GM18498 (cell line): ENCODE data around the gene FIBCD1.
"Not testable (repeated sequence)": the region's sequence is repeated elsewhere in the genome, so short reads cannot be mapped to it uniquely, and the experiment has no call there.

ENCODE experiments used
- ATAC-seq: cut with Tn5 transposase; IDR thresholded peaks from one replicate; pipeline ENCODE4 v1.9.1; 2021; ENCODE audit warnings: mild to moderate bottlenecking, moderate library complexity; ENCODE audit not compliant: unreplicated experiment

FIBCD1 gene

GRCh38 chr9:130910670-130911069 is 28.4 kb downstream of the FIBCD1 start:
- ATAC-seq: not testable (repeated sequence)

GRCh38 chr9:130910041-130910440 is 29.0 kb downstream of the FIBCD1 start:
- not testable (repeated sequence) for ATAC-seq

- ATAC-seq: no peak
Observed at GRCh38 chr9:130908878-130909355, 30.1 kb downstream of the FIBCD1 start.

GRCh38 chr9:130908146-130908877 is 30.7 kb downstream of the FIBCD1 start:
- no peak for ATAC-seq

GRCh38 chr9:130906735-130907416 is 32.2 kb downstream of the FIBCD1 start:
- no peak for ATAC-seq

GRCh38 chr9:130905902-130906734 is 32.9 kb downstream of the FIBCD1 start:
- no peak for ATAC-seq

- ATAC-seq: no peak
Observed at GRCh38 chr9:130905125-130905901, 33.7 kb downstream of the FIBCD1 start.

- ATAC-seq: no peak
Observed at GRCh38 chr9:130904070-130905044, 34.7 kb downstream of the FIBCD1 start.

GRCh38 chr9:130903194-130904069 is 35.6 kb downstream of the FIBCD1 start:
- ATAC-seq: no peak

- ATAC-seq: no peak
Observed at GRCh38 chr9:130902204-130903185, 36.6 kb downstream of the FIBCD1 start.

- no peak for ATAC-seq
Observed at GRCh38 chr9:130901498-130902203, 37.4 kb downstream of the FIBCD1 start.

- no peak for ATAC-seq
Observed at GRCh38 chr9:130900701-130901497, 38.1 kb downstream of the FIBCD1 start.

- ATAC-seq: no peak
Observed at GRCh38 chr9:130899051-130899748, 39.8 kb downstream of the FIBCD1 start.

- ATAC-seq: no peak
Observed at GRCh38 chr9:130898552-130898852, 40.5 kb downstream of the FIBCD1 start.

GRCh38 chr9:130897848-130898551 is 41.0 kb downstream of the FIBCD1 start:
- ATAC-seq: no peak
